Lung (tissue), 12 donors: ENCODE results near the gene SMPX. TPM values are rescaled to one million over a fixed set of nuclear protein-coding genes. Genes with fewer than 3 reads are reported as not detected.

Source experiments
- ATAC-seq: fragments of 200-7000 bp; cut with Tn5 transposase; one replicate; pipeline ENCODE4 v1.9.1; 2020; ENCODE audit warnings: moderate number of reproducible peaks; ENCODE audit not compliant: insufficient read depth, low FRiP score
- DNase-seq, 3 donors: peaks; one replicate each; pipeline ENCODE4 v3.0.0-alpha.2; 2013 to 2017
- H3K27ac ChIP-seq, 2 donors: one replicate each; pipeline ENCODE4 v1.5.1; 2013; ENCODE audit warnings: mild to moderate bottlenecking in 2 of 2, moderate library complexity in 2 of 2, control low read depth in 1 of 2, inconsistent platforms in 1 of 2, low read depth in 1 of 2, low read length in 1 of 2
- H3K27me3 ChIP-seq, 3 donors: one replicate each; pipeline ENCODE4 v1.5.1; 2013; ENCODE audit warnings: low read length in 2 of 3; ENCODE audit not compliant: control insufficient read depth in 3 of 3, insufficient read depth in 3 of 3
- H3K36me3 ChIP-seq, 4 donors: one replicate each; pipeline ENCODE4 v1.5.1; 2013; ENCODE audit warnings: low read length in 4 of 4, mild to moderate bottlenecking in 1 of 4, moderate library complexity in 1 of 4; ENCODE audit not compliant: control insufficient read depth in 4 of 4, insufficient read depth in 4 of 4
- H3K4me1 ChIP-seq, 5 donors: one replicate each; pipeline ENCODE4 v1.5.1; 2013; ENCODE audit warnings: low read length in 5 of 5, mild to moderate bottlenecking in 2 of 5, moderate library complexity in 1 of 5; ENCODE audit not compliant: control insufficient read depth in 5 of 5, insufficient read depth in 5 of 5
- H3K4me3 ChIP-seq: one replicate; pipeline ENCODE4 v1.5.1; 2013; ENCODE audit warnings: mild to moderate bottlenecking, control low read depth, moderate library complexity
- H3K9ac ChIP-seq, 2 donors: one replicate each; pipeline ENCODE4 v1.5.1; 2013; ENCODE audit warnings: low read length in 2 of 2, control low read depth in 1 of 2; ENCODE audit not compliant: insufficient read depth in 1 of 2
- H3K9me3 ChIP-seq, 4 donors: one replicate each; pipeline ENCODE4 v1.5.1; 2013; ENCODE audit warnings: low read length in 3 of 4, mild to moderate bottlenecking in 1 of 4, moderate library complexity in 1 of 4; ENCODE audit not compliant: control insufficient read depth in 4 of 4, insufficient read depth in 3 of 4
- WGBS, 2 donors: extraction: QIAGEN DNeasy Blood & Tissue Kit; methylation state at CpG; one replicate each; pipeline ENCODE4 v1.1.7; 2013; 5-methylcytosine and 5-hydroxymethylcytosine counted together
- polyA plus RNA-seq, 2 donors: library from polyadenylated mRNA; stranded (reverse); fragments of 200-250 nt; gene quantifications; one replicate each; pipeline ENCODE4 v1.2.1, GENCODE V29; 2013
- total RNA-seq, 2 donors: library from RNA; depleted of rRNA in 1 of 2; stranded (reverse); fragments of >200 nt in 1 of 2; gene quantifications; one replicate each; pipeline ENCODE4 v1.2.1, GENCODE V29; 2014 to 2021
- TF ChIP-seq, protein P1 (sequence below): IDR thresholded peaks from 2 replicates; pipeline ENCODE4 v1.5.1; 2012; ENCODE audit warnings: mild to moderate bottlenecking; ENCODE audit errors: control extremely low read depth, extremely low read depth
- donor health status: control.
- donor health status: control.
- donor health status: Bipolar disorder and iron deficiency.
- donor health status: healthy.
- donor health status: DM: yes; HTN: yes; CAD: no.

SMPX gene
- total and polyA plus RNA-seq, 4 donors, result 0.08 to 2.3 TPM; not detected in 2

DNA sequence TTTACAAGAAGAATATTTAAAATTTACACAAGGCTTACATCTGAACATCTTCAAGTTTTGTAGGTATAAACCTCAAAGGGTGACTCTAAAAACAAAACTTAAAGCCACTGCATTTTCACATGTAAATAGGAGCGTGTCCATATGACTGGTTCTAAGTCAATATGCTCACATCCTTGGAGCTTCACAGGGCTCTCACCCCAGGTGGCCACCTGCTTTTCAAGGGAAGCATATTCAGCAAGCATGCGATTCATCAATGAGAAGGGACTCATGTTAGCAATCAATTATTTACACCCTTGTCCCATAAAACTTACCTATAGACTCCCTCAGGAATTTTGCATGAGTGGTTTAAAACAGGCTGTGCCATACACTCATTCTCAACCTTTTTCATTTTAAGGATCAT is 82.0 kb downstream of the SMPX start:
- H3K27ac ChIP-seq, result no peak overlapping the region
- H3K36me3 ChIP-seq, result no peaks in the 10 kb centered on the region
- H3K4me1 ChIP-seq, result no peaks in the 10 kb centered on the region
- no peak overlapping the region for H3K4me3 ChIP-seq
- WGBS, 2 donors, result 33 to 41% methylated on average over 2 of the region's 2 CpGs
- ATAC-seq (no peak), DNase-seq (no peak)
- H3K9ac ChIP-seq, result no peak overlapping the region
- TF ChIP-seq, protein P1, sequence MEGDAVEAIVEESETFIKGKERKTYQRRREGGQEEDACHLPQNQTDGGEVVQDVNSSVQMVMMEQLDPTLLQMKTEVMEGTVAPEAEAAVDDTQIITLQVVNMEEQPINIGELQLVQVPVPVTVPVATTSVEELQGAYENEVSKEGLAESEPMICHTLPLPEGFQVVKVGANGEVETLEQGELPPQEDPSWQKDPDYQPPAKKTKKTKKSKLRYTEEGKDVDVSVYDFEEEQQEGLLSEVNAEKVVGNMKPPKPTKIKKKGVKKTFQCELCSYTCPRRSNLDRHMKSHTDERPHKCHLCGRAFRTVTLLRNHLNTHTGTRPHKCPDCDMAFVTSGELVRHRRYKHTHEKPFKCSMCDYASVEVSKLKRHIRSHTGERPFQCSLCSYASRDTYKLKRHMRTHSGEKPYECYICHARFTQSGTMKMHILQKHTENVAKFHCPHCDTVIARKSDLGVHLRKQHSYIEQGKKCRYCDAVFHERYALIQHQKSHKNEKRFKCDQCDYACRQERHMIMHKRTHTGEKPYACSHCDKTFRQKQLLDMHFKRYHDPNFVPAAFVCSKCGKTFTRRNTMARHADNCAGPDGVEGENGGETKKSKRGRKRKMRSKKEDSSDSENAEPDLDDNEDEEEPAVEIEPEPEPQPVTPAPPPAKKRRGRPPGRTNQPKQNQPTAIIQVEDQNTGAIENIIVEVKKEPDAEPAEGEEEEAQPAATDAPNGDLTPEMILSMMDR, result no peak
- peaks cover 0 to 12% (median 6%) of the 10 kb centered on the region in 3 donors for H3K27me3 ChIP-seq
- peaks cover 0 to 2% (median 0%) of the 10 kb centered on the region in 4 donors for H3K9me3 ChIP-seq

- DNase-seq (no peak), ATAC-seq (no peak)
- Histone ChIP-seq H3K36me3 (no peaks in the 10 kb centered on the region), H3K9ac (no peak overlapping the region), H3K27ac (no peak overlapping the region), H3K4me1 (no peaks in the 10 kb centered on the region), H3K9me3 (no peaks in the 10 kb centered on the region), H3K4me3 (no peak overlapping the region), H3K27me3 (peaks cover 0 to 15% (median 6%) of the 10 kb centered on the region in 3 donors)
- TF ChIP-seq, protein P1, result no peak
- 56 to 91% methylated on average over 4 of the region's 4 CpGs for WGBS, 2 donors
Observed at GRCh38 chrX:21674430-21675186, 83.3 kb downstream of the SMPX start.

GRCh38 chrX:21666679-21667078 is 91.2 kb downstream of the SMPX start:
- Histone ChIP-seq H3K27me3 (peaks cover 0 to 5% (median 5%) of the 10 kb centered on the region in 3 donors), H3K9me3 (no peaks in the 10 kb centered on the region), H3K4me1 (peaks cover 0 to 2% (median 0%) of the 10 kb centered on the region in 5 donors), H3K4me3 (no peak overlapping the region), H3K36me3 (no peaks in the 10 kb centered on the region), H3K27ac (peak overlapping the region in 1 of 2 donors; percentile 79), H3K9ac (no peak overlapping the region)
- ATAC-seq (no peak), DNase-seq (no peak)
- WGBS, 2 donors, result 63 to 82% methylated on average over 4 of the region's 4 CpGs
- TF ChIP-seq, protein P1, result no peak
